ENCODE measurements around the gene ZNF430. TPM values are rescaled to one million over a fixed set of nuclear protein-coding genes. Genes with fewer than 3 reads are reported as not detected.

The ZNF430 gene
- total RNA-seq, 2 donors from 2014 or later = 4.7 to 7.4 TPM

- ATAC-seq (no peak), DNase-seq (no peak)
- intact Hi-C loops (cut with DNase I) = no loop called here
Observed at GRCh38 chr19:21101521-21102242, 81.2 kb downstream of the ZNF430 start.

DNA sequence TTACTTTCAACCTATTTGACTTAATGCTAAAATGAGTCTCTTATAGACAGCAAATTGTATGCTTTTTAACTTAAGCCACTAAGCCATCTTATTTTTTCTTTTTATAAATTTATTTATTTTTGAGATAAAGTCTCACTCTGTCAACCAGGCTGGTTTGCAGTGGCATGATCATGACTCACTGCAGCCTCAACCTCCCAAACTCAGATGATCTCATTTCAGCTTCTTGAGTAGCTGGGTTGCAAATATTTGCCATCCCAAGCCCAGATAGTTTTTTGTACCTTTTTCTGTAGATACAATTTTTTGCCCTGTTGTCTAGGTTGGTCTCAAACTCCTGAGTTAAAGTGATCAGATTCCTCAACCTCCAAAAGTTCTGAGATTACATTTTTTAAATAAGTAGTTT is 88.7 kb downstream of the ZNF430 start:
- no peak for DNase-seq
- intact Hi-C loops (cut with DNase I) = no loop called here
- ATAC-seq = no peak

Other genes starting within 250 kb of the ZNF430 start
- 1 to 10 TPM; 1.9 to 2.1 TPM for gene ZNF66, start 244.4 kb upstream of the ZNF430 start, total RNA-seq
- gene ZNF85, start 97.4 kb upstream of the ZNF430 start, total RNA-seq = 1 to 10 TPM; 2.3 to 2.8 TPM
- gene ZNF714, start 61.5 kb downstream of the ZNF430 start, total RNA-seq = 1 to 10 TPM; 2.0 to 2.9 TPM
- 10 to 100 TPM in 1 of 2 donors, 1 to 10 TPM in 1; 6.8 to 10.9 TPM for gene ZNF431, start 121.4 kb downstream of the ZNF430 start, total RNA-seq

All from left cardiac atrium (tissue), 4 donors.